ENCODE measurements around the gene COMMD3.

- TF ChIP-seq CTCF (IDR thresholded peaks at IDR 0.05) (no peak), NR2C2 (CRISPR knock-in tag; IDR thresholded peaks at IDR 0.05) (no peak), USF1 (CRISPR knock-in tag; IDR thresholded peaks at IDR 0.05) (no peak), SP1 (CRISPR knock-in tag; conservative IDR thresholded peaks at IDR 0.05) (no peak)
These were observed 30.0 kb downstream of the COMMD3 start for GRCh38 chr10:22346096-22346661.
